ENCODE results near the gene UCK2.

The UCK2 gene

GRCh38 chr1:165903672-165904071 is 76.3 kb downstream of the UCK2 start:
- Histone ChIP-seq H3K9me2 (replicated peaks; ENCODE audit: insufficient read depth, low read length) (no peaks in the 10 kb centered on the region), H3K79me2 (ENCODE audit: low read length) (peaks cover 42% of the 10 kb centered on the region), H2AFZ (ENCODE audit: low read length) (no peak overlapping the region), H3F3A (ENCODE audit: insufficient read depth, low read length) (no peaks in the 10 kb centered on the region), H3K9me3 (replicated peaks; ENCODE audit: insufficient read depth, low read length) (no peaks in the 10 kb centered on the region), H3K4me3 (ENCODE audit: low read length) (no peak overlapping the region), H3K27ac (ENCODE audit: low read length) (no peak overlapping the region), H3K9ac (ENCODE audit: low read length) (no peak overlapping the region), H3K4me2 (ENCODE audit: low read depth, low read length) (no peak overlapping the region), H3K36me3 (replicated peaks; ENCODE audit: insufficient read depth, low read length) (peaks cover 9% of the 10 kb centered on the region; the same call in 1 of the 2 replicates), H4K20me1 (ENCODE audit: insufficient read depth, low read length) (no peaks in the 10 kb centered on the region), H3K27me3 (replicated peaks; ENCODE audit: insufficient read depth, low read length) (no peaks in the 10 kb centered on the region), H3K4me1 (ENCODE audit: low read length) (no peaks in the 10 kb centered on the region)
- DNase-seq = no peak
- no peak for TF ChIP-seq EZH2phosphoT487 (IDR thresholded peaks at IDR 0.05; ENCODE audit: low read length)
- no peak for TF ChIP-seq EZH2 (optimal IDR thresholded peaks at IDR 0.05; ENCODE audit: low read depth, low read length)
- TF ChIP-seq, protein P1, sequence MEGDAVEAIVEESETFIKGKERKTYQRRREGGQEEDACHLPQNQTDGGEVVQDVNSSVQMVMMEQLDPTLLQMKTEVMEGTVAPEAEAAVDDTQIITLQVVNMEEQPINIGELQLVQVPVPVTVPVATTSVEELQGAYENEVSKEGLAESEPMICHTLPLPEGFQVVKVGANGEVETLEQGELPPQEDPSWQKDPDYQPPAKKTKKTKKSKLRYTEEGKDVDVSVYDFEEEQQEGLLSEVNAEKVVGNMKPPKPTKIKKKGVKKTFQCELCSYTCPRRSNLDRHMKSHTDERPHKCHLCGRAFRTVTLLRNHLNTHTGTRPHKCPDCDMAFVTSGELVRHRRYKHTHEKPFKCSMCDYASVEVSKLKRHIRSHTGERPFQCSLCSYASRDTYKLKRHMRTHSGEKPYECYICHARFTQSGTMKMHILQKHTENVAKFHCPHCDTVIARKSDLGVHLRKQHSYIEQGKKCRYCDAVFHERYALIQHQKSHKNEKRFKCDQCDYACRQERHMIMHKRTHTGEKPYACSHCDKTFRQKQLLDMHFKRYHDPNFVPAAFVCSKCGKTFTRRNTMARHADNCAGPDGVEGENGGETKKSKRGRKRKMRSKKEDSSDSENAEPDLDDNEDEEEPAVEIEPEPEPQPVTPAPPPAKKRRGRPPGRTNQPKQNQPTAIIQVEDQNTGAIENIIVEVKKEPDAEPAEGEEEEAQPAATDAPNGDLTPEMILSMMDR (IDR thresholded peaks at IDR 0.05; ENCODE audit: low read length) = no peak

- DNase-seq = no peak
- Histone ChIP-seq H3K79me2 (ENCODE audit: low read length) (peaks cover 30% of the 10 kb centered on the region), H3K9me3 (replicated peaks; ENCODE audit: insufficient read depth, low read length) (no peaks in the 10 kb centered on the region), H3K4me1 (ENCODE audit: low read length) (no peaks in the 10 kb centered on the region), H3K36me3 (replicated peaks; ENCODE audit: insufficient read depth, low read length) (peaks cover 9% of the 10 kb centered on the region; the same call in 1 of the 2 replicates), H3K4me3 (ENCODE audit: low read length) (no peak overlapping the region), H2AFZ (ENCODE audit: low read length) (no peak overlapping the region), H3K27ac (ENCODE audit: low read length) (no peak overlapping the region), H4K20me1 (ENCODE audit: insufficient read depth, low read length) (no peaks in the 10 kb centered on the region), H3K9ac (ENCODE audit: low read length) (no peak overlapping the region), H3K4me2 (ENCODE audit: low read depth, low read length) (no peak overlapping the region), H3K9me2 (replicated peaks; ENCODE audit: insufficient read depth, low read length) (no peaks in the 10 kb centered on the region), H3K27me3 (replicated peaks; ENCODE audit: insufficient read depth, low read length) (no peaks in the 10 kb centered on the region), H3F3A (ENCODE audit: insufficient read depth, low read length) (no peaks in the 10 kb centered on the region)
- TF ChIP-seq, protein P1 (IDR thresholded peaks at IDR 0.05; ENCODE audit: low read length) = no peak
- TF ChIP-seq EZH2 (optimal IDR thresholded peaks at IDR 0.05; ENCODE audit: low read depth, low read length) = no peak
- no peak for TF ChIP-seq EZH2phosphoT487 (IDR thresholded peaks at IDR 0.05; ENCODE audit: low read length)
Measured at GRCh38 chr1:165904948-165905347, 77.5 kb downstream of the UCK2 start.

- H3K4me3 ChIP-seq (ENCODE audit: low read length) = no peak overlapping the region
- no peak for DNase-seq
- H2AFZ ChIP-seq (ENCODE audit: low read length) = no peak overlapping the region
- H3K9me2 ChIP-seq (replicated peaks; ENCODE audit: insufficient read depth, low read length) = no peaks in the 10 kb centered on the region
- H3K9ac ChIP-seq (ENCODE audit: low read length) = no peak overlapping the region
- no peaks in the 10 kb centered on the region for H3F3A ChIP-seq (ENCODE audit: insufficient read depth, low read length)
- no peaks in the 10 kb centered on the region for H3K27me3 ChIP-seq (replicated peaks; ENCODE audit: insufficient read depth, low read length)
- no peak overlapping the region for H3K4me2 ChIP-seq (ENCODE audit: low read depth, low read length)
- H3K27ac ChIP-seq (ENCODE audit: low read length) = no peak overlapping the region
- TF ChIP-seq, protein P1 (IDR thresholded peaks at IDR 0.05; ENCODE audit: low read length) = no peak
- TF ChIP-seq EZH2phosphoT487 (IDR thresholded peaks at IDR 0.05; ENCODE audit: low read length) = no peak
- TF ChIP-seq EZH2 (optimal IDR thresholded peaks at IDR 0.05; ENCODE audit: low read depth, low read length) = no peak
- H3K4me1 ChIP-seq (ENCODE audit: low read length) = no peaks in the 10 kb centered on the region
- peaks cover 9% of the 10 kb centered on the region; the same call in 1 of the 2 replicates for H3K36me3 ChIP-seq (replicated peaks; ENCODE audit: insufficient read depth, low read length)
- H3K9me3 ChIP-seq (replicated peaks; ENCODE audit: insufficient read depth, low read length) = no peaks in the 10 kb centered on the region
- no peaks in the 10 kb centered on the region for H4K20me1 ChIP-seq (ENCODE audit: insufficient read depth, low read length)
- peaks cover 21% of the 10 kb centered on the region for H3K79me2 ChIP-seq (ENCODE audit: low read length)
Measured at GRCh38 chr1:165905853-165906252, 78.4 kb downstream of the UCK2 start.

All from MM.1S (cell line).